Activated CD4-positive, alpha-beta T cell treated with anti-CD3 and anti-CD28 coated beads for 36 hours (primary cell): Measurements from ENCODE around the gene TANGO2. TPM values are rescaled to one million over a fixed set of nuclear protein-coding genes. Genes with fewer than 3 reads are reported as not detected.

ENCODE experiments used
- ATAC-seq: fragments of 200-7000 bp; cut with Tn5 transposase; one replicate; pipeline ENCODE4 v1.10.0; 2021; ENCODE audit warnings: mild to moderate bottlenecking, moderate library complexity
- CTCF ChIA-PET: fragments of 350-600 bp; sonication (Branson Sonifier 250); formaldehyde crosslinking; loops from one replicate; lab custom pipeline; 2021; ENCODE audit warnings: antibody characterized with exemption; lab: Charles Lee
- POLR2A ChIA-PET: fragments of 350-600 bp; sonication (Branson Sonifier 250); formaldehyde crosslinking; loops from one replicate; lab custom pipeline; 2021; ENCODE audit warnings: antibody characterized with exemption, inconsistent platforms; lab: Charles Lee
- DNase-seq: peaks from one replicate; pipeline ENCODE4 v3.0.0-alpha.2; 2020
- H3K27ac Mint-ChIP-seq: one replicate; pipeline ENCODE4 v1.8.0; 2021; ENCODE audit warnings: mixed read lengths
- H3K27me3 Mint-ChIP-seq: one replicate; pipeline ENCODE4 v1.8.0; 2021; ENCODE audit warnings: mixed read lengths
- H3K36me3 Mint-ChIP-seq: one replicate; pipeline ENCODE4 v1.8.0; 2021; ENCODE audit warnings: low read depth, mixed read lengths
- H3K4me1 Mint-ChIP-seq: one replicate; pipeline ENCODE4 v1.8.0; 2021; ENCODE audit warnings: mixed read lengths
- H3K4me3 Mint-ChIP-seq: one replicate; pipeline ENCODE4 v1.8.0; 2021; ENCODE audit warnings: mild to moderate bottlenecking, moderate library complexity, mixed read lengths
- H3K9me3 Mint-ChIP-seq: one replicate; pipeline ENCODE4 v1.8.0; 2021; ENCODE audit warnings: low read depth, mixed read lengths
- intact Hi-C, 2 experiments: fragments of 100-400 bp; cut with DNase I in 1 of 2; cut with micrococcal nuclease in 1 of 2; formaldehyde crosslinking; loops; one replicate each; pipeline versions ENCODE4 v1.14.2 to v1.15.1; 2022 to 2024; cut with DNase I, micrococcal nuclease
- total RNA-seq, 2 experiments: library from RNA; stranded (reverse); gene quantifications; one replicate each; pipeline ENCODE4 v1.2.3, GENCODE V29; 2021

The TANGO2 gene
- total RNA-seq, 2 experiments from 2014 or later = 20.3 to 22.8 TPM

DNA sequence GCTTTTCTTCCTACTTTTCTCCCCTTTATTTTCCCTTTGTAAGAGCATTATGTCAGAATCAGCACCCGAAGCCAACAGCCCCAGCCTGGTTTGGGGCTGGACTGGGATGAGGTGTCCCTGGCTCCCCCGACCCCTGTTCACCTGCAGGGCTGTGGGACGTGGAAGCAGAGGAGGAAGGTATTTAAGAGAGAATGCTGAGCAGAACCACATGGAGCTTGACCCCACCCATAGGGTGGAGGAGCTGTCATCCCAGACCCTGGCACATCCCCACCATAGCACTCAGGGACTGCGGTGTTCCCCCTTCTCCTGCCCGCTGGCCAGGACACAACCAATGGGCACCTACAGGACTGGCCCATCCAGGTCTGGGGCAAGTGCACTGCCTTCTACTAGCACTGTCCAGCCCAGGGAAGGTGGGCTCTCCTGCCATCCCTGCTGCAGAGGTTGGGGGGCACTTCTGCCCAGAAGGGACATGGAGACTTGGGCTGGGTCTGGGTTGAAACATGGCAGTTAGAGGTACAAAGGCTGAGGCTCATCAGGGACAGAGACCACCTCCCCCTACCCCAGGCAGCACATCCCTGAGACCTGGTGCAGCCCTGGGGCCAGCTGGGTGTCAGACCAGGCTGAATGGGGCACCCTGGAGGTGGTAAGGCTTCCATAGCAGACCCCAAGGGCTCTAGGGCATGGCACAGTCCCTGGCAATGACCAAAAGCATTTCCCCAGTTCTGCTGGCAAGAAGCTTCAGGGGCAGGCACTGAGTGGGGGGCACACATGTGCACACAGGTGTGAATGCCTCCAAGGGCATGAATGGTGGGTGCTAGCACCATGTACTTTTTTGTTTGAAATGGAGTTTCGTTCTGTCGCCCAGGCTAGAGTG, 19.7 kb downstream of the TANGO2 start:
- Mint-ChIP-seq H3K4me3 (no peak overlapping the region), H3K9me3 (no peaks in the 10 kb centered on the region), H3K4me1 (peaks cover 16% of the 10 kb centered on the region), H3K27ac (no peak overlapping the region), H3K36me3 (peaks cover 17% of the 10 kb centered on the region), H3K27me3 (no peaks in the 10 kb centered on the region)
- DNase-seq (no peak), ATAC-seq (no peak)
- ChIA-PET CTCF (no interaction called here), POLR2A (no interaction called here)
- intact Hi-C loops = no loop called here

- Mint-ChIP-seq H3K27ac (no peak overlapping the region), H3K4me3 (no peak overlapping the region), H3K4me1 (peaks cover 7% of the 10 kb centered on the region), H3K9me3 (peaks cover 4% of the 10 kb centered on the region), H3K27me3 (no peaks in the 10 kb centered on the region), H3K36me3 (peaks cover 32% of the 10 kb centered on the region)
- CTCF ChIA-PET = interaction anchor here (0.7 kb wide), 1 partner anchor 26 kb away, joined by 3 read pairs; no protein-coding TSS in a partner anchor
- POLR2A ChIA-PET = no interaction called here
- intact Hi-C loops = no loop called here
- DNase-seq = no peak
- ATAC-seq = no peak
These were observed 22.4 kb downstream of the TANGO2 start for GRCh38 chr22:20043057-20043996.

DNA sequence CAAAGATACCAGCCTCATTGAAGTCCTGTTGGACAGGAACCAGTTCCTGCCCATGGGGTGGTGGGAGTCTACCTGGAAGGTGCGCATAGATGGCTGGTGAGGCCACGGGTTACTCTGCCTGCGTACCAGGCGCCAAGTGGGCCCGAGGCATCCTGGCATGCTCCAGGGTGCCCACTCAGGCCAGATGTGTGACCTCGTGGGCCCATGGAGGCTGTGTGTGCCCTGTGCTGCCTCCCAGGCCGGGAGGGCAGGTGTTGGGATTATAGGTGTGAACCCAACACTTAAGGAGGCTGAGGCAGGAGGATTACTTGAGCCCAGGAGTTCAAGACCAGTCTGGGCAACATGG, 23.1 kb downstream of the TANGO2 start:
- intact Hi-C loops = no loop called here
- no peak overlapping the region for H3K4me3 Mint-ChIP-seq
- POLR2A ChIA-PET = no interaction called here
- H3K4me1 Mint-ChIP-seq = peaks cover 10% of the 10 kb centered on the region
- ATAC-seq = no peak
- CTCF ChIA-PET = no interaction called here
- H3K9me3 Mint-ChIP-seq = peaks cover 4% of the 10 kb centered on the region
- no peaks in the 10 kb centered on the region for H3K27me3 Mint-ChIP-seq
- H3K36me3 Mint-ChIP-seq = peaks cover 37% of the 10 kb centered on the region
- no peak overlapping the region for H3K27ac Mint-ChIP-seq
- DNase-seq = no peak

DNA sequence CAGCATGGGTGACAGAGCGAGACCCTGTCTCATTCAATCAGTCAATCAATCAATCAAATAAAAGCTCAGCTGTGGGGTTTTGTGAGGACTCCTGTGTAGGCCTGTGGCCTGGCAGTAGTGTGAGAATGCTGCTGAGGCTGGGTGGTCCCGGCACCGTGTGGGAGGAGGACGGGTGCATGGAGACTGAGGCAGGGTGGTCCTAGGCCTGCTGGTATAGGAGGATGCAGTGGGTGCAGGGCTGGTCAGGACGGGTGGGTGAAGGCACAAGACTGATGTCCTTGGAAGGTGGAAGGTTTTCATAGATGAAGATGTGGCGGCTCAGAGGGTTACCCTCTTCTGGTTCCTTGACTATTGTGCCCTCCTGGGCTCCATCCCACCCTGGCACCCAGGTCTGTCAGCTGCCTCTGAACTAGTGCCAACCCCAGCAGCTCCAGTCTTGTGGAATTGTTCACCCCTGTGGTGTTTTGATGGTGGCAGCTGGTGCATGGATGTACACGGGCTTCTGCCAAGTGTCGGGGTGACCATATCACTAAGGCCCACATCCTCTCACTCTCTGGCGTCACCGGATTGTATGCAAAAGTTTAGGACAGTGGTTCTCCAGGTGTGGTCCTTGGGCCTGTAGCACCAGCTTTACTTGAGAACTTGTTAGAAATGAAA, 23.7 kb downstream of the TANGO2 start:
- ChIA-PET POLR2A (interaction anchor here (0.7 kb wide), 1 partner anchor 23 kb away, joined by 5 read pairs; no protein-coding TSS in a partner anchor), CTCF (interaction anchor here (1.0 kb wide), 1 partner anchor 11 kb away, joined by 3 read pairs; no protein-coding TSS in a partner anchor)
- no peak overlapping the region for H3K4me3 Mint-ChIP-seq
- no peak overlapping the region for H3K27ac Mint-ChIP-seq
- ATAC-seq (no peak), DNase-seq (no peak)
- peaks cover 41% of the 10 kb centered on the region for H3K36me3 Mint-ChIP-seq
- intact Hi-C loops = loop anchor here in 1 of 2 experiments (5.0 kb wide), 1 partner anchor 53 kb away; no protein-coding TSS in a partner anchor
- peaks cover 4% of the 10 kb centered on the region for H3K9me3 Mint-ChIP-seq
- H3K27me3 Mint-ChIP-seq = no peaks in the 10 kb centered on the region
- peaks cover 10% of the 10 kb centered on the region for H3K4me1 Mint-ChIP-seq

DNA sequence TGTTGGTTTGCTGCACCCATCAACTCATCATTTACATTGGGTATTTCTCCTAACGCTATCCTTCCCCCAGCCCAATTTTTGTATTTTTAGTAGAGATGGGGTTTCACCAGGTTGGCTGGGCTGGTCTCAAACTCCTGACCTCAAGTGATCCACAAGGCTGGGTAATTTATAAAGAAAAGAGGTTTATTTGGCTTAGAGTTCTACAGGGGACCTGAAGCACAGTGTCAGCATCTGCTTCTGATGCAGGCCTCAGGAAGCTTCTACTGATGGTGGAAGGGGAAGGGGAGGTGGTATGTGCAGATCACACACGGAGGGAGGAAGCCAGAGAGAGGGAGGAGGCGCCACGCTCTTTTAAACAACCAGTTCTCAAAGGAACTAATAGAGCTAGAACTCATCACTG, 25.8 kb downstream of the TANGO2 start:
- Mint-ChIP-seq H3K4me1 (peaks cover 10% of the 10 kb centered on the region), H3K36me3 (peaks cover 46% of the 10 kb centered on the region), H3K4me3 (no peak overlapping the region), H3K9me3 (peaks cover 4% of the 10 kb centered on the region), H3K27me3 (no peaks in the 10 kb centered on the region), H3K27ac (no peak overlapping the region)
- intact Hi-C loops = loop anchor here in 1 of 2 experiments (5.0 kb wide), 1 partner anchor 51 kb away; no protein-coding TSS in a partner anchor
- no peak for ATAC-seq
- CTCF ChIA-PET = no interaction called here
- POLR2A ChIA-PET = no interaction called here
- DNase-seq = no peak

- ChIA-PET CTCF (interaction anchor here (0.6 kb wide), 1 partner anchor 40 kb away, joined by 3 read pairs; no protein-coding TSS in a partner anchor), POLR2A (no interaction called here)
- Mint-ChIP-seq H3K4me1 (peaks cover 7% of the 10 kb centered on the region), H3K27me3 (no peaks in the 10 kb centered on the region), H3K36me3 (peaks cover 31% of the 10 kb centered on the region), H3K4me3 (no peak overlapping the region), H3K9me3 (peaks cover 4% of the 10 kb centered on the region), H3K27ac (no peak overlapping the region)
- ATAC-seq = no peak
- no peak for DNase-seq
- intact Hi-C loops = no loop called here
These were observed 31.0 kb downstream of the TANGO2 start for GRCh38 chr22:20051927-20052308.

- no peak for DNase-seq
- Mint-ChIP-seq H3K27me3 (no peaks in the 10 kb centered on the region), H3K9me3 (peaks cover 4% of the 10 kb centered on the region), H3K36me3 (peaks cover 26% of the 10 kb centered on the region), H3K27ac (no peak overlapping the region), H3K4me3 (no peak overlapping the region), H3K4me1 (peaks cover 7% of the 10 kb centered on the region)
- ChIA-PET POLR2A (no interaction called here), CTCF (interaction anchor here (0.6 kb wide), 1 partner anchor 40 kb away, joined by 3 read pairs; no protein-coding TSS in a partner anchor)
- intact Hi-C loops = no loop called here
- ATAC-seq = no peak
These were observed 31.7 kb downstream of the TANGO2 start for GRCh38 chr22:20052309-20053259.

GRCh38 chr22:20053407-20054033, 32.6 kb downstream of the TANGO2 start:
- H3K36me3 Mint-ChIP-seq = peaks cover 21% of the 10 kb centered on the region
- DNase-seq (no peak), ATAC-seq (no peak)
- ChIA-PET POLR2A (no interaction called here), CTCF (no interaction called here)
- H3K27me3 Mint-ChIP-seq = no peaks in the 10 kb centered on the region
- intact Hi-C loops = no loop called here
- H3K27ac Mint-ChIP-seq = no peak overlapping the region
- no peak overlapping the region for H3K4me3 Mint-ChIP-seq
- H3K9me3 Mint-ChIP-seq = no peaks in the 10 kb centered on the region
- peaks cover under 1% of the 10 kb centered on the region for H3K4me1 Mint-ChIP-seq

DNA sequence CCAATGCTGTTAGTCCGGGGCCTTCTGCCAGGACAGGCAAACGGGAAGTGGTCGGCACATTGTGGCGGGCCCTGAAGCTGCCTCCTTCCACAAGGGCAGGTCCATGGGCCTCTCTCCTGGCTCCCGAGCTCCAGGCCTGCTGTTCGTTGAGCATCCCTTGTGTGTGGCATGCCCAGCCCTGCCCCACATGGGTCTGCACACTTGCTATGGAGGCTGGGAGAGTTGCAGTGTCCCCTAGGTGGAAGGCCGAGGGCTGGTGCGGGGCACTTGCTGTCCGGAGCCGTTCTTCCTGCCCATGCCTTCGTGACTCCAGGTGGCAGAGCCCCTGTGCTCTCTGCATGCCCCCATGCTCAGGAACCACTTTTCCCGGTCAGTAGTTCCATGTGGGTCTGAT, 33.1 kb downstream of the TANGO2 start:
- Mint-ChIP-seq H3K27ac (no peak overlapping the region), H3K4me3 (no peak overlapping the region), H3K36me3 (peaks cover 15% of the 10 kb centered on the region), H3K4me1 (no peaks in the 10 kb centered on the region), H3K27me3 (no peaks in the 10 kb centered on the region), H3K9me3 (no peaks in the 10 kb centered on the region)
- ChIA-PET POLR2A (no interaction called here), CTCF (no interaction called here)
- ATAC-seq (no peak), DNase-seq (no peak)
- intact Hi-C loops = no loop called here

- Mint-ChIP-seq H3K36me3 (peaks cover 12% of the 10 kb centered on the region), H3K27me3 (no peaks in the 10 kb centered on the region), H3K4me1 (no peaks in the 10 kb centered on the region), H3K27ac (no peak overlapping the region), H3K4me3 (no peak overlapping the region), H3K9me3 (no peaks in the 10 kb centered on the region)
- DNase-seq (no peak), ATAC-seq (no peak)
- ChIA-PET POLR2A (no interaction called here), CTCF (no interaction called here)
- intact Hi-C loops = no loop called here
These were observed 33.6 kb downstream of the TANGO2 start for GRCh38 chr22:20054485-20054884.
